Measurements from ENCODE around the gene ITGB1.

GRCh38 chr10:32854435-32854834 lies 103.6 kb downstream of the ITGB1 start:
- no peak for TF ChIP-seq CTCF (IDR thresholded peaks at IDR 0.05)
- no peak for TF ChIP-seq POLR2A (IDR thresholded peaks at IDR 0.05)
